Measurements from ENCODE around the gene PXN.

The PXN gene

GRCh38 chr12:120167529-120168095 lies 97.9 kb downstream of the PXN start:
- no peak for DNase-seq

GRCh38 chr12:120164293-120164692 lies 101.2 kb downstream of the PXN start:
- no peak for DNase-seq

- no peak for DNase-seq
These were observed 102.8 kb downstream of the PXN start for GRCh38 chr12:120162763-120163162.

GRCh38 chr12:120161852-120162251 lies 103.7 kb downstream of the PXN start:
- no peak for DNase-seq

All from stimulated activated CD4-positive, alpha-beta T cell treated with anti-CD3 and anti-CD28 coated beads, Interleukin-2, amount 100 ng/mL, for 24 hours (primary cell).